GM13976 (cell line): ENCODE measurements around the gene FOCAD.
"Not testable (repeated sequence)": the region's sequence is repeated elsewhere in the genome, so short reads cannot be mapped to it uniquely, and the experiment has no call there.

Source experiments
- DNase-seq: peaks from one replicate; pipeline ENCODE4 v3.0.0; 2012; ENCODE audit warnings: low spot score
- in situ Hi-C: fragments of 300-500 bp; cut with MboI; formaldehyde crosslinking; loops from one replicate; pipeline ENCODE4 v1.12.0; 2022; ENCODE audit warnings: low sequenced_read_pairs, mixed read lengths, inconsistent platforms; ENCODE audit not compliant: unreplicated experiment
- TF ChIP-seq, protein P1 (sequence below): IDR thresholded peaks from 2 replicates; pipeline ENCODE4 v1.5.1; 2012; ENCODE audit warnings: borderline replicate concordance, mild to moderate bottlenecking; ENCODE audit not compliant: insufficient read depth; ENCODE audit errors: extremely low read depth, missing control alignments, control extremely low read depth

The FOCAD gene

GRCh38 chr9:20944507-20944906, 260.4 kb downstream of the FOCAD start:
- in situ Hi-C loops: loop anchor here (5.0 to 25.0 kb wide), 3 partner anchors 317 to 1007 kb away; no protein-coding TSS in a partner anchor
- TF ChIP-seq, protein P1, sequence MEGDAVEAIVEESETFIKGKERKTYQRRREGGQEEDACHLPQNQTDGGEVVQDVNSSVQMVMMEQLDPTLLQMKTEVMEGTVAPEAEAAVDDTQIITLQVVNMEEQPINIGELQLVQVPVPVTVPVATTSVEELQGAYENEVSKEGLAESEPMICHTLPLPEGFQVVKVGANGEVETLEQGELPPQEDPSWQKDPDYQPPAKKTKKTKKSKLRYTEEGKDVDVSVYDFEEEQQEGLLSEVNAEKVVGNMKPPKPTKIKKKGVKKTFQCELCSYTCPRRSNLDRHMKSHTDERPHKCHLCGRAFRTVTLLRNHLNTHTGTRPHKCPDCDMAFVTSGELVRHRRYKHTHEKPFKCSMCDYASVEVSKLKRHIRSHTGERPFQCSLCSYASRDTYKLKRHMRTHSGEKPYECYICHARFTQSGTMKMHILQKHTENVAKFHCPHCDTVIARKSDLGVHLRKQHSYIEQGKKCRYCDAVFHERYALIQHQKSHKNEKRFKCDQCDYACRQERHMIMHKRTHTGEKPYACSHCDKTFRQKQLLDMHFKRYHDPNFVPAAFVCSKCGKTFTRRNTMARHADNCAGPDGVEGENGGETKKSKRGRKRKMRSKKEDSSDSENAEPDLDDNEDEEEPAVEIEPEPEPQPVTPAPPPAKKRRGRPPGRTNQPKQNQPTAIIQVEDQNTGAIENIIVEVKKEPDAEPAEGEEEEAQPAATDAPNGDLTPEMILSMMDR: no peak
- DNase-seq: no peak

GRCh38 chr9:20945269-20945668, 261.2 kb downstream of the FOCAD start:
- in situ Hi-C loops: loop anchor here (10.0 to 25.0 kb wide), 2 partner anchors 590 to 1008 kb away; no protein-coding TSS in a partner anchor
- TF ChIP-seq, protein P1: no peak
- no peak for DNase-seq

- DNase-seq: no peak
- in situ Hi-C loops: loop anchor here (10.0 to 25.0 kb wide), 2 partner anchors 591 to 1009 kb away; no protein-coding TSS in a partner anchor
- TF ChIP-seq, protein P1: no peak
Observed at GRCh38 chr9:20945856-20946255, 261.8 kb downstream of the FOCAD start.

DNA sequence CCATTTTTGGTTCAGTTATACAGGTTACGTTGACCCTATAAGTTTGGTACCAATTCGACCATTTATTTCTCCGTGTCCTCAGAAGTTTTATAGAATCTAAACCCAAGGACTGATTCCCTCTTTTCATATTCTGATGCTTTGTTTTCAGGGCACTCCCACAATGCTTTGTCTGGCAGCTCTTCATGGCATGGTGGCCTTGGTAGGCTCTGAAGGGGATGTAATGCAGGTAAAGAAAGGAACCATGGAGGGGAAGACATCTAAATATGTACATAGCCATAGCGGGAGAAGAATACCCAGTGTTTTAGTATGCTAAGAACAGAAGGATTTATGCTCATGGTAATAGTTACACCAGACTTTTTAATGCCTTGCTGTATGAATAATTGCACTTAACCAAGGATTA, 264.6 kb downstream of the FOCAD start:
- no peak for DNase-seq
- in situ Hi-C loops: loop anchor here (10.0 to 25.0 kb wide), 2 partner anchors 594 to 1011 kb away; no protein-coding TSS in a partner anchor
- TF ChIP-seq, protein P1: no peak

DNA sequence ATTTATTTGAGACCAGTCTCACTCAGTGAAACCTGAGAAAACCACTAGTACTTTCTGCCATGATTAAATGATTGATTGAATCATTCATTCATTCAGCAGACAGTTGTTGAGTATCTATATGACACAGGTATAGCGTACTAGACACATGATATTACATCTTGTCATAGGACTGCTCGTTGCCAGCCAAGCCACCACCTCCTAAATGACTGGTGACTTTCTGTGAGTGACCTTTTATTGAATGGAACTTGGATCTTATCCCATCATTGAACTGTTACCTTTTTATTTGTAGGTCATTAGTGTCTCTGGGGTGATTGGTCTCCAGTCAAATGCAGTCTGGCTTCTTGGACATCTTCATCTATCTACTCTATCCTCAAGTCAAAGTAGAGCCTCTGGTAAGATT, 266.6 kb downstream of the FOCAD start:
- no peak for DNase-seq
- TF ChIP-seq, protein P1: no peak
- in situ Hi-C loops: no loop called here

DNA sequence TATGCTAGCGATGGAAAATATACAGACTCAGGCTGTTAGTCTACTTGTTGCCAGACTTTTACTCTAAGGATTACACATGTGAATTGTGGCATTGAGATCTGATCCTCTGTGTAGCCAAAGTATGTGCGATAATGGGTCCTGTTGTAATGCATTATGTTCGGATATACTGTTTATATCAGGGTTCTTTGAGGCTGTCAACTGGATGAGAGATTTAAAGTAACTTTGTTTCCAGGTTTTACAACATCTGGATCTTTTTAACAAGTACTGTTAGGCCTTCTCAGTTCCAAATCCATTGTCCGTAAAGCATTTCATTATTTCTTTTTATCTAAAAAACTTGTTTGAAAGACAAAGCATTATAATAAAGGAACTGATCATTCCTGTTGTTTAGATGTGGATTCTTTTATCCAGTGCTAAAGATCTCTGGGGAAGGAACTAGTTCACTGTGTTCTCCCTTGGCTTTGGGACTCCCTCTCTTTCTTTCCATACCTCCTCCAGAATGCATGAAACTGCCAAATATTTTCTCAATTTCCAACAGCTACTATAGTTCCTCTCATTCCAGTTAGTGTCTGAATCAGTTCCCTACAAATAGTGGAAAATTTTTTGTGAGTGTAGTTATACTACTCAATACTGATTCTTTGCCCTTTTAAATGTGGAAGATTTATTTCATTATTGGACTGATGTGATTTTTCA, 278.6 kb downstream of the FOCAD start:
- TF ChIP-seq, protein P1: no peak
- DNase-seq: no peak
- in situ Hi-C loops: no loop called here

DNA sequence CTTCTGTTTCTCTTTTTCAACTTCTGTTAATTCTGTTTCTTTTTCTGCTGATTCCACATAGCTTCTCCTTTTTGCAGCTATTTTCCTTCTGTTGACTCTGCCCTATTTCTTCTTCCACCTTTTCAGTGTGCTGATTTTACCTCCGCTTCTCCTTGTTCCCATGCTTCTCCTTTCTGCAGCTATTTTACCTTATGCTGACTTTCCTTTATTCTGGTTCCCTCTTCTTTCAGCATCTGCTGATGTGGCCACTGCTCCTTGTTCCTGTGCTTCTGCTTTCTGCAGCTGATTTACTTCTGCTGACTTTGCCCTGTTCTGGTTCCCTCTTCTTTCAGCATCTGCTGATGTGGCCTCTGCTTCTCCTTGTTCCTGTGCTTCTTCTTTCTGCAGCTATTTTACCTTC, 288.6 kb downstream of the FOCAD start:
- no peak for DNase-seq
- TF ChIP-seq, protein P1: no peak
- in situ Hi-C loops: no loop called here

GRCh38 chr9:20973246-20973947, 289.3 kb downstream of the FOCAD start:
- in situ Hi-C loops, DNase-seq: not testable (repeated sequence)

- DNase-seq, in situ Hi-C loops: not testable (repeated sequence)
Observed at GRCh38 chr9:20974191-20974938, 290.3 kb downstream of the FOCAD start.
